DOHH2 (cell line): Measurements from ENCODE around the gene SEMA4D.

Source experiments
- CTCF ChIP-seq: fragments of 200-600 bp; sonication (generic); IDR thresholded peaks from one replicate; pipeline ENCODE4 v1.5.1; 2014; ENCODE audit warnings: antibody characterized with exemption, mild to moderate bottlenecking, low read depth, low read length; ENCODE audit not compliant: poor library complexity, severe bottlenecking
- EZH2phosphoT487 ChIP-seq: fragments of 200-600 bp; sonication (generic); IDR thresholded peaks from 2 replicates; pipeline ENCODE4 v1.6.1; 2017; ENCODE audit warnings: borderline replicate concordance, mild to moderate bottlenecking, antibody characterized with exemption, low read length, moderate library complexity, mixed read lengths

GRCh38 chr9:89381308-89381609 is 116.7 kb downstream of the SEMA4D start:
- TF ChIP-seq CTCF = no peak
- no peak for TF ChIP-seq EZH2phosphoT487
